Neural cell (in vitro differentiated cells): ENCODE data around the gene PDE9A. TPM values are rescaled to one million over a fixed set of nuclear protein-coding genes. Genes with fewer than 3 reads are reported as not detected.

Source experiments
- H2AFZ ChIP-seq: fragments of 200-600, 300-800 bp; sonication (generic), shearing (Covaris generic); 2 replicates; pipeline ENCODE4 v1.6.0; 2014; ENCODE audit warnings: low read depth, mild to moderate bottlenecking, antibody characterized with exemption, low read length, moderate library complexity
- H3F3A ChIP-seq: fragments of 200-600 bp; shearing (Covaris generic); 2 replicates; pipeline ENCODE4 v1.6.1; 2016; ENCODE audit warnings: mild to moderate bottlenecking, moderate library complexity, mixed read lengths, antibody characterized with exemption, low read length; ENCODE audit not compliant: insufficient read depth, poor library complexity, severe bottlenecking
- H3K27ac ChIP-seq: fragments of 200-600, 300-800 bp; sonication (generic), shearing (Covaris generic); 2 replicates; pipeline ENCODE4 v1.5.1; 2014; ENCODE audit warnings: mild to moderate bottlenecking, low read length, moderate library complexity
- H3K27me3 ChIP-seq: fragments of 300-800, 200-600 bp; sonication (generic), shearing (Covaris generic); 2 replicates; pipeline ENCODE4 v1.6.0; 2014; ENCODE audit warnings: mild to moderate bottlenecking, low read depth, low read length, moderate library complexity; ENCODE audit not compliant: insufficient read depth
- H3K36me3 ChIP-seq: fragments of 300-800, 200-600 bp; sonication (generic), shearing (Covaris generic); 2 replicates; pipeline ENCODE4 v1.5.1; 2014; ENCODE audit warnings: mild to moderate bottlenecking, antibody characterized with exemption, low read length, moderate library complexity; ENCODE audit not compliant: insufficient read depth
- H3K4me2 ChIP-seq: fragments of 300-800, 200-600 bp; sonication (generic), shearing (Covaris generic); 2 replicates; pipeline ENCODE4 v1.6.0; 2014; ENCODE audit warnings: mild to moderate bottlenecking, low read length
- H3K4me3 ChIP-seq: fragments of 300-800, 200-600 bp; sonication (generic), shearing (Covaris generic); 2 replicates; pipeline ENCODE4 v1.5.1; 2014; ENCODE audit warnings: mild to moderate bottlenecking, low read length, moderate library complexity
- H3K79me2 ChIP-seq: fragments of 200-600 bp; shearing (Covaris generic); replicated peaks from 2 replicates; pipeline ENCODE4 v1.6.0; 2014; ENCODE audit warnings: mild to moderate bottlenecking, low read length, moderate library complexity; ENCODE audit not compliant: insufficient read depth
- H3K9ac ChIP-seq: fragments of 300-800, 200-600 bp; sonication (generic), shearing (Covaris generic); 2 replicates; pipeline ENCODE4 v1.6.1; 2016; ENCODE audit warnings: mild to moderate bottlenecking, low read length, mixed read lengths
- H3K9me2 ChIP-seq: fragments of 200-600 bp; shearing (Covaris generic); 2 replicates; pipeline ENCODE4 v1.6.1; 2016; ENCODE audit warnings: mild to moderate bottlenecking, low read length, mixed read lengths; ENCODE audit not compliant: insufficient read depth
- H3K9me3 ChIP-seq: fragments of 200-600, 300-800 bp; sonication (generic), shearing (Covaris generic); 2 replicates; pipeline ENCODE4 v1.6.1; 2016; ENCODE audit warnings: mild to moderate bottlenecking, mixed run types, low read length, moderate library complexity, mixed read lengths
- H4K20me1 ChIP-seq: fragments of 200-600 bp; shearing (Covaris generic); 2 replicates; pipeline ENCODE4 v1.6.1; 2016; ENCODE audit warnings: mild to moderate bottlenecking, mixed run types; ENCODE audit not compliant: insufficient read depth
- EP300 ChIP-seq: fragments of 450-650 bp; conservative IDR thresholded peaks from 2 replicates; pipeline ENCODE4 v1.6.1; 2014; ENCODE audit warnings: antibody characterized with exemption, mild to moderate bottlenecking, moderate library complexity; ENCODE audit not compliant: poor library complexity, severe bottlenecking
- EZH2 ChIP-seq: fragments of 200-600, 300-800 bp; shearing (Covaris generic), sonication (generic); IDR thresholded peaks from 2 replicates; pipeline ENCODE4 v1.6.1; 2014; ENCODE audit warnings: antibody characterized with exemption, low read length, borderline replicate concordance, mild to moderate bottlenecking; ENCODE audit not compliant: insufficient read depth, poor library complexity, severe bottlenecking
- MXI1 ChIP-seq: fragments of 450-650 bp; conservative IDR thresholded peaks from 2 replicates; pipeline ENCODE4 v1.6.1; 2014; ENCODE audit warnings: antibody characterized with exemption, mild to moderate bottlenecking; ENCODE audit not compliant: poor library complexity, severe bottlenecking
- POLR2AphosphoS5 ChIP-seq: IDR thresholded peaks from 2 replicates; pipeline ENCODE4 v1.6.1; 2012
- RAD21 ChIP-seq: fragments of 450-650 bp; conservative IDR thresholded peaks from 2 replicates; pipeline ENCODE4 v1.6.1; 2014; ENCODE audit warnings: antibody characterized with exemption, mild to moderate bottlenecking, moderate library complexity
- SMC3 ChIP-seq: fragments of 450-650 bp; conservative IDR thresholded peaks from 2 replicates; pipeline ENCODE4 v1.6.1; 2014; ENCODE audit warnings: antibody characterized with exemption, mild to moderate bottlenecking, moderate library complexity; ENCODE audit not compliant: poor library complexity
- TAF1 ChIP-seq: IDR thresholded peaks from 2 replicates; pipeline ENCODE4 v1.6.1; 2012; ENCODE audit warnings: low read depth
- polyA plus RNA-seq: library from polyadenylated mRNA; depleted of rRNA; stranded (reverse); fragments of >200 nt; gene quantifications from 2 replicates; pipeline ENCODE4 v1.2.3, GENCODE V29; 2014
- TF ChIP-seq, protein P1 (sequence below): fragments of 450-650 bp; IDR thresholded peaks from 2 replicates; pipeline ENCODE4 v1.5.1; 2014; ENCODE audit warnings: antibody characterized with exemption, mild to moderate bottlenecking, moderate library complexity; ENCODE audit not compliant: poor library complexity, severe bottlenecking
- TF ChIP-seq, protein P2 (sequence below): IDR thresholded peaks from 2 replicates; pipeline ENCODE4 v1.6.1; 2012; ENCODE audit warnings: borderline replicate concordance

Gene PDE9A
- polyA plus RNA-seq, 1 donor from 2014 or later = 32.2 TPM

DNA sequence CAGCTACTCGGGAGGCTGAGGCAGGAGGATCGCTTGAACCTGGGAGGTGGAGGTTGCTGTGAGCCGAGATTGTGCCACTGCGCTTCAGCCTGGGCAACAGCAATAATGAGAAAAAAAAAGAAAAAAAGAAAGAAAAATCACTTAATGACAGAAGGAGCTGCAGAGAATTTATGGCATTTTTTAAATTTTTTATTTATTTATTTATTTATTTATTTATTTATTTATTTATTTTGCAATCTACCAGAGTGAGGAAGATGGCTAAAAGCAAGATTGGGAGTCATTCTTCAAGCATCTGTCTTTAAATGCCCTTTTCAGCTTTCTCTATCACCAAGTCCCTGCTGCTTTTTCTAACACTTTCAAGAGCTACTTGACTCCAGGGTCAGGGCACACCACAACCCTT, 134.2 kb downstream of the PDE9A start:
- Histone ChIP-seq H3K27me3 (no peaks in the 10 kb centered on the region), H3K9me3 (no peaks in the 10 kb centered on the region), H4K20me1 (no peaks in the 10 kb centered on the region), H3K4me2 (no peak overlapping the region), H2AFZ (no peak overlapping the region), H3K4me3 (no peak overlapping the region), H3K27ac (no peak overlapping the region), H3K9ac (no peak overlapping the region), H3K36me3 (no peaks in the 10 kb centered on the region), H3F3A (no peaks in the 10 kb centered on the region), H3K9me2 (no peaks in the 10 kb centered on the region), H3K79me2 (no peaks in the 10 kb centered on the region)
- TF ChIP-seq POLR2AphosphoS5 (no peak), EZH2 (no peak), RAD21 (no peak), SMC3 (no peak), EP300 (no peak)
- TF ChIP-seq, protein P1, sequence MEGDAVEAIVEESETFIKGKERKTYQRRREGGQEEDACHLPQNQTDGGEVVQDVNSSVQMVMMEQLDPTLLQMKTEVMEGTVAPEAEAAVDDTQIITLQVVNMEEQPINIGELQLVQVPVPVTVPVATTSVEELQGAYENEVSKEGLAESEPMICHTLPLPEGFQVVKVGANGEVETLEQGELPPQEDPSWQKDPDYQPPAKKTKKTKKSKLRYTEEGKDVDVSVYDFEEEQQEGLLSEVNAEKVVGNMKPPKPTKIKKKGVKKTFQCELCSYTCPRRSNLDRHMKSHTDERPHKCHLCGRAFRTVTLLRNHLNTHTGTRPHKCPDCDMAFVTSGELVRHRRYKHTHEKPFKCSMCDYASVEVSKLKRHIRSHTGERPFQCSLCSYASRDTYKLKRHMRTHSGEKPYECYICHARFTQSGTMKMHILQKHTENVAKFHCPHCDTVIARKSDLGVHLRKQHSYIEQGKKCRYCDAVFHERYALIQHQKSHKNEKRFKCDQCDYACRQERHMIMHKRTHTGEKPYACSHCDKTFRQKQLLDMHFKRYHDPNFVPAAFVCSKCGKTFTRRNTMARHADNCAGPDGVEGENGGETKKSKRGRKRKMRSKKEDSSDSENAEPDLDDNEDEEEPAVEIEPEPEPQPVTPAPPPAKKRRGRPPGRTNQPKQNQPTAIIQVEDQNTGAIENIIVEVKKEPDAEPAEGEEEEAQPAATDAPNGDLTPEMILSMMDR = no peak
- TF ChIP-seq, protein P2, sequence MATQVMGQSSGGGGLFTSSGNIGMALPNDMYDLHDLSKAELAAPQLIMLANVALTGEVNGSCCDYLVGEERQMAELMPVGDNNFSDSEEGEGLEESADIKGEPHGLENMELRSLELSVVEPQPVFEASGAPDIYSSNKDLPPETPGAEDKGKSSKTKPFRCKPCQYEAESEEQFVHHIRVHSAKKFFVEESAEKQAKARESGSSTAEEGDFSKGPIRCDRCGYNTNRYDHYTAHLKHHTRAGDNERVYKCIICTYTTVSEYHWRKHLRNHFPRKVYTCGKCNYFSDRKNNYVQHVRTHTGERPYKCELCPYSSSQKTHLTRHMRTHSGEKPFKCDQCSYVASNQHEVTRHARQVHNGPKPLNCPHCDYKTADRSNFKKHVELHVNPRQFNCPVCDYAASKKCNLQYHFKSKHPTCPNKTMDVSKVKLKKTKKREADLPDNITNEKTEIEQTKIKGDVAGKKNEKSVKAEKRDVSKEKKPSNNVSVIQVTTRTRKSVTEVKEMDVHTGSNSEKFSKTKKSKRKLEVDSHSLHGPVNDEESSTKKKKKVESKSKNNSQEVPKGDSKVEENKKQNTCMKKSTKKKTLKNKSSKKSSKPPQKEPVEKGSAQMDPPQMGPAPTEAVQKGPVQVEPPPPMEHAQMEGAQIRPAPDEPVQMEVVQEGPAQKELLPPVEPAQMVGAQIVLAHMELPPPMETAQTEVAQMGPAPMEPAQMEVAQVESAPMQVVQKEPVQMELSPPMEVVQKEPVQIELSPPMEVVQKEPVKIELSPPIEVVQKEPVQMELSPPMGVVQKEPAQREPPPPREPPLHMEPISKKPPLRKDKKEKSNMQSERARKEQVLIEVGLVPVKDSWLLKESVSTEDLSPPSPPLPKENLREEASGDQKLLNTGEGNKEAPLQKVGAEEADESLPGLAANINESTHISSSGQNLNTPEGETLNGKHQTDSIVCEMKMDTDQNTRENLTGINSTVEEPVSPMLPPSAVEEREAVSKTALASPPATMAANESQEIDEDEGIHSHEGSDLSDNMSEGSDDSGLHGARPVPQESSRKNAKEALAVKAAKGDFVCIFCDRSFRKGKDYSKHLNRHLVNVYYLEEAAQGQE = no peak

DNA sequence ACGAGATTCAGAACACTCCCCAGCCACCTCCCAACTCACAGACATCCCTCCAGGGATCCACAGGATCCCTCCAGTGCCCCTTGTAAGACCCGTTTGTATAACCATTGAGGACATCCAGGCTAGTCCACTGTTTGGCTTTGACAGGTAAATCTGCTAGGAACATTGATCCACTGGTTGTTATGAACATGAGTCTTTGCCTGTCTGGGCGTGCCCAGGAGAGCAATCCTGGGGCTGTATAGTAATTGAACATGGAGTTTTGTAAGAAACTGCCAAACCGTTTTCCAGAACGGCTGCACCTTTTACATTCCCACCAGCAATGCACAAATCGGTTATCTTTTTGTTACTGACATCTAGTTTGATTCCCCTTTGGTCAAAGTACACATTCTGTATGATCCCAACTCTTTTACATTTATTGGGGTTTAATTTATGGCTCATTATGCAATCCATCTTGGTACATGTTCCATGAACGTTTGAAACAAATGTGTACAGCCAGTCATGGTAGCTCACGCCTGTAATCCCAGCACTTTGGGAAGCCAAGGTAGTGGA, 137.2 kb downstream of the PDE9A start:
- Histone ChIP-seq H3K9me3 (no peaks in the 10 kb centered on the region), H3K27ac (no peak overlapping the region), H3K36me3 (no peaks in the 10 kb centered on the region), H3K79me2 (no peaks in the 10 kb centered on the region), H3K9me2 (no peaks in the 10 kb centered on the region), H3K4me2 (no peak overlapping the region), H3K4me3 (no peak overlapping the region), H4K20me1 (no peaks in the 10 kb centered on the region), H3K27me3 (no peaks in the 10 kb centered on the region), H2AFZ (no peak overlapping the region), H3F3A (no peaks in the 10 kb centered on the region), H3K9ac (no peak overlapping the region)
- TF ChIP-seq MXI1 = no peak
- TF ChIP-seq, protein P1 = no peak
- no peak for TF ChIP-seq SMC3
- TF ChIP-seq POLR2AphosphoS5 = no peak
- TF ChIP-seq EP300 = no peak
- TF ChIP-seq RAD21 = no peak
- TF ChIP-seq, protein P2 = no peak
- no peak for TF ChIP-seq TAF1
- no peak for TF ChIP-seq EZH2
